OCI-LY3 (cell line): ENCODE measurements around the gene MACO1.

Source experiments
- CTCF ChIP-seq: fragments of 200-600, 300-600 bp; sonication (generic); IDR thresholded peaks from 2 replicates; pipeline ENCODE4 v1.5.1; 2014; ENCODE audit warnings: antibody characterized with exemption, low read length, low read depth
- EZH2phosphoT487 ChIP-seq: fragments of 200-600 bp; shearing (Covaris generic); IDR thresholded peaks from 2 replicates; pipeline ENCODE4 v1.6.1; 2018; ENCODE audit warnings: antibody characterized with exemption, mixed run types, low read depth

GRCh38 chr1:25485536-25486411, 55.1 kb downstream of the MACO1 start:
- TF ChIP-seq CTCF = no peak
- TF ChIP-seq EZH2phosphoT487 = no peak
